ENCODE measurements around the gene HEXD.

GRCh38 chr17:82372249-82373071 is 45.7 kb upstream of the HEXD start:
- TF ChIP-seq POLR2AphosphoS5 (IDR thresholded peaks at IDR 0.05) = no peak
- TF ChIP-seq, protein P1, sequence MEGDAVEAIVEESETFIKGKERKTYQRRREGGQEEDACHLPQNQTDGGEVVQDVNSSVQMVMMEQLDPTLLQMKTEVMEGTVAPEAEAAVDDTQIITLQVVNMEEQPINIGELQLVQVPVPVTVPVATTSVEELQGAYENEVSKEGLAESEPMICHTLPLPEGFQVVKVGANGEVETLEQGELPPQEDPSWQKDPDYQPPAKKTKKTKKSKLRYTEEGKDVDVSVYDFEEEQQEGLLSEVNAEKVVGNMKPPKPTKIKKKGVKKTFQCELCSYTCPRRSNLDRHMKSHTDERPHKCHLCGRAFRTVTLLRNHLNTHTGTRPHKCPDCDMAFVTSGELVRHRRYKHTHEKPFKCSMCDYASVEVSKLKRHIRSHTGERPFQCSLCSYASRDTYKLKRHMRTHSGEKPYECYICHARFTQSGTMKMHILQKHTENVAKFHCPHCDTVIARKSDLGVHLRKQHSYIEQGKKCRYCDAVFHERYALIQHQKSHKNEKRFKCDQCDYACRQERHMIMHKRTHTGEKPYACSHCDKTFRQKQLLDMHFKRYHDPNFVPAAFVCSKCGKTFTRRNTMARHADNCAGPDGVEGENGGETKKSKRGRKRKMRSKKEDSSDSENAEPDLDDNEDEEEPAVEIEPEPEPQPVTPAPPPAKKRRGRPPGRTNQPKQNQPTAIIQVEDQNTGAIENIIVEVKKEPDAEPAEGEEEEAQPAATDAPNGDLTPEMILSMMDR (IDR thresholded peaks at IDR 0.05) = no peak
- no peak for TF ChIP-seq POLR2A (IDR thresholded peaks at IDR 0.05)
